EL (cell line): Measurements from ENCODE around the gene TMEM181.
"Not testable (repeated sequence)": the region's sequence is repeated elsewhere in the genome, so short reads cannot be mapped to it uniquely, and the experiment has no call there.

Source experiments
- DNase-seq: peaks from one replicate; pipeline ENCODE4 v3.0.0-alpha.2; 2016

The TMEM181 gene

GRCh38 chr6:158624684-158625682, 65.1 kb downstream of the TMEM181 start:
- DNase-seq = no peak

- no peak for DNase-seq
These were observed 66.0 kb downstream of the TMEM181 start for GRCh38 chr6:158625881-158626305.

- no peak for DNase-seq
These were observed 66.7 kb downstream of the TMEM181 start for GRCh38 chr6:158626360-158627167.

GRCh38 chr6:158627168-158627939, 67.5 kb downstream of the TMEM181 start:
- no peak for DNase-seq

- DNase-seq = no peak
These were observed 68.0 kb downstream of the TMEM181 start for GRCh38 chr6:158627940-158628211.

- DNase-seq = no peak
These were observed 68.7 kb downstream of the TMEM181 start for GRCh38 chr6:158628542-158628941.

DNA sequence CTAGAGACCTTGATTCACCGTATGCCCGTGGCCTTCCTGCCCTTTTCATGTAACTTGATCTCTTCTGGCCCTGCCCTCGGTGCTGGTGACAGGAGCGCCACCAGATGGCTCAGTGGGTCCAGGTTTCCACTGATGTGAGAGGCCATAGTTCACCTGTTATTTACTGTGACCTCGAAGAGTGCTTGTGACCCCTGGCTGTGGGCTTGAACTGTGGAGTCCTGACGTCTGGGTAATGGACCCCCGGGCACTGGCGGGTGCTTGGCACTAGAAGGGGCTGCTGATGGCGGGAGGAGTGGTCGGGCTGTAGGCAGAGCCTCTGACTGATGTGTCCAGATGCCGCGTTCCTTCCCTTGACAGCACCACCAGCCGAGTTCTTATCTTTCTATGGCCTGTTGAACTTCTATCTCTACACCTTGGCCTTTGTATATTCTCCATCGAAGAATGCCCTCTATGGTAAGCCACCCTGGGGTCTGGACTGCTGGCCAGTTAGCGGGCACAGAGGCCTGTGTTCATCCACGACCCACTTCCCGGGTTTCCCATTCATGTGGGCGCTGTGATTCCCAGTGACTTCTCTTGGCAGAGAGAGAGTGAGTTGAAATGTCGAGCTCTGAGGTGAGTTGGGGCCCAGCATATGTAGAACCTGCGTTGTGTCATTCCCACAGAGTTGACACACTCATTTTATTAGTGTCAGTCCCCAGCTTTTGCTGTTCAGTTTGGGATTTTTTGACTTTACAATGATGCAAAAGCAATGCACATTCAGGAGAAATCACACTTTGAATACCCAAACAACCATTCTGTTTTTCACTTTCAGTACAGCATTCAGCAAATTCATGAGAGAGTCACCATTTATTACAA, 69.7 kb downstream of the TMEM181 start:
- DNase-seq = no peak

GRCh38 chr6:158630938-158631616, 71.2 kb downstream of the TMEM181 start:
- no peak for DNase-seq

- peak; percentile 90 for DNase-seq
These were observed 72.0 kb downstream of the TMEM181 start for GRCh38 chr6:158631678-158632537.

GRCh38 chr6:158632538-158633119, 72.7 kb downstream of the TMEM181 start:
- not testable (repeated sequence) for DNase-seq

GRCh38 chr6:158633127-158633526, 73.2 kb downstream of the TMEM181 start:
- no peak for DNase-seq

GRCh38 chr6:158634695-158635426, 75.0 kb downstream of the TMEM181 start:
- DNase-seq = no peak

- DNase-seq = no peak
These were observed 75.7 kb downstream of the TMEM181 start for GRCh38 chr6:158635427-158636073.

- DNase-seq = no peak
These were observed 76.9 kb downstream of the TMEM181 start for GRCh38 chr6:158636778-158637177.

GRCh38 chr6:158638324-158638854, 78.5 kb downstream of the TMEM181 start:
- no peak for DNase-seq

- DNase-seq = no peak
These were observed 79.2 kb downstream of the TMEM181 start for GRCh38 chr6:158639056-158639455.

DNA sequence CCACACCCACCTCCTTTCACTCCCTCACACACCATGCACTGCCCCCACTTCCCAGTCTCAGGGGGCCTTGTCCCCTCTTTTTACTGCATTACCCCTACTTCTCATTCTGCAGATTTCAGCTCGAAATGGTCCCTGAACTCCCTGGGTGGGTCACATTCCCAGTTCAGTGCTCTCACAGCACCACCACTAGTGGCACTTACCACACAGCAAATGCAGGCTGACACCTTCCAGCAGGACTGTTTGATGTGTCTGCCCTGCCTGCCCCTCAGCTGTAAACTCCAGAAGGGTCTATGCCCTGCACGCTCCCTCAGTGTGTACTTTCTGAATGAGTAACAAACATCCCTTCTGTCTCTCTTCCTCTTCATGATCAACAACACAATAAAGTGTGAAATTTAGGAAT, 80.6 kb downstream of the TMEM181 start:
- no peak for DNase-seq

GRCh38 chr6:158642097-158642601, 82.3 kb downstream of the TMEM181 start:
- peak; percentile 88 for DNase-seq
